Measurements from ENCODE around the gene IL26.

GRCh38 chr12:68261896-68262295, 36.3 kb upstream of the IL26 start:
- TF ChIP-seq, protein P1, sequence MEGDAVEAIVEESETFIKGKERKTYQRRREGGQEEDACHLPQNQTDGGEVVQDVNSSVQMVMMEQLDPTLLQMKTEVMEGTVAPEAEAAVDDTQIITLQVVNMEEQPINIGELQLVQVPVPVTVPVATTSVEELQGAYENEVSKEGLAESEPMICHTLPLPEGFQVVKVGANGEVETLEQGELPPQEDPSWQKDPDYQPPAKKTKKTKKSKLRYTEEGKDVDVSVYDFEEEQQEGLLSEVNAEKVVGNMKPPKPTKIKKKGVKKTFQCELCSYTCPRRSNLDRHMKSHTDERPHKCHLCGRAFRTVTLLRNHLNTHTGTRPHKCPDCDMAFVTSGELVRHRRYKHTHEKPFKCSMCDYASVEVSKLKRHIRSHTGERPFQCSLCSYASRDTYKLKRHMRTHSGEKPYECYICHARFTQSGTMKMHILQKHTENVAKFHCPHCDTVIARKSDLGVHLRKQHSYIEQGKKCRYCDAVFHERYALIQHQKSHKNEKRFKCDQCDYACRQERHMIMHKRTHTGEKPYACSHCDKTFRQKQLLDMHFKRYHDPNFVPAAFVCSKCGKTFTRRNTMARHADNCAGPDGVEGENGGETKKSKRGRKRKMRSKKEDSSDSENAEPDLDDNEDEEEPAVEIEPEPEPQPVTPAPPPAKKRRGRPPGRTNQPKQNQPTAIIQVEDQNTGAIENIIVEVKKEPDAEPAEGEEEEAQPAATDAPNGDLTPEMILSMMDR (IDR thresholded peaks at IDR 0.05) = no peak
- no peak for TF ChIP-seq POLR2A (IDR thresholded peaks at IDR 0.05)
- TF ChIP-seq EP300 (IDR thresholded peaks at IDR 0.05) = no peak

Data from sigmoid colon (tissue), 4 donors.